Fibroblast of the conjunctiva (primary cell): Measurements from ENCODE around the gene TCF12.

Experiments used
- DNase-seq: peaks from one replicate; pipeline ENCODE4 v3.0.0-alpha.2; 2010; ENCODE audit warnings: low read depth

TCF12 gene

GRCh38 chr15:57018151-57018550, 99.7 kb downstream of the TCF12 start:
- DNase-seq, result no peak

GRCh38 chr15:57019496-57020160, 101.2 kb downstream of the TCF12 start:
- no peak for DNase-seq

GRCh38 chr15:57025264-57025926, 107.0 kb downstream of the TCF12 start:
- no peak for DNase-seq

GRCh38 chr15:57026016-57026592, 107.7 kb downstream of the TCF12 start:
- no peak for DNase-seq

GRCh38 chr15:57027596-57027995, 109.2 kb downstream of the TCF12 start:
- no peak for DNase-seq

GRCh38 chr15:57028176-57028575, 109.7 kb downstream of the TCF12 start:
- DNase-seq, result no peak

GRCh38 chr15:57030011-57030410, 111.6 kb downstream of the TCF12 start:
- DNase-seq, result no peak

- no peak for DNase-seq
Measured at GRCh38 chr15:57031082-57031481, 112.6 kb downstream of the TCF12 start.

- peak; percentile 41 for DNase-seq
Measured at GRCh38 chr15:57031605-57032004, 113.2 kb downstream of the TCF12 start.

- DNase-seq, result no peak
Measured at GRCh38 chr15:57032338-57032737, 113.9 kb downstream of the TCF12 start.

- DNase-seq, result no peak
Measured at GRCh38 chr15:57033715-57034439, 115.4 kb downstream of the TCF12 start.

GRCh38 chr15:57034613-57035012, 116.2 kb downstream of the TCF12 start:
- no peak for DNase-seq

- DNase-seq, result no peak
Measured at GRCh38 chr15:57035664-57036063, 117.2 kb downstream of the TCF12 start.

GRCh38 chr15:57036352-57036751, 117.9 kb downstream of the TCF12 start:
- no peak for DNase-seq

GRCh38 chr15:57037548-57037947, 119.1 kb downstream of the TCF12 start:
- no peak for DNase-seq

- DNase-seq, result no peak
Measured at GRCh38 chr15:57038040-57038439, 119.6 kb downstream of the TCF12 start.

GRCh38 chr15:57038496-57038895, 120.1 kb downstream of the TCF12 start:
- DNase-seq, result no peak

GRCh38 chr15:57041416-57041815, 123.0 kb downstream of the TCF12 start:
- no peak for DNase-seq

- no peak for DNase-seq
Measured at GRCh38 chr15:57044072-57044702, 125.7 kb downstream of the TCF12 start.

GRCh38 chr15:57044970-57045369, 126.5 kb downstream of the TCF12 start:
- DNase-seq, result no peak

GRCh38 chr15:57045741-57046382, 127.4 kb downstream of the TCF12 start:
- no peak for DNase-seq
